ENCODE measurements around the gene RAB10.
"Not testable (repeated sequence)": the region's sequence is repeated elsewhere in the genome, so short reads cannot be mapped to it uniquely, and the experiment has no call there.

The RAB10 gene

DNA sequence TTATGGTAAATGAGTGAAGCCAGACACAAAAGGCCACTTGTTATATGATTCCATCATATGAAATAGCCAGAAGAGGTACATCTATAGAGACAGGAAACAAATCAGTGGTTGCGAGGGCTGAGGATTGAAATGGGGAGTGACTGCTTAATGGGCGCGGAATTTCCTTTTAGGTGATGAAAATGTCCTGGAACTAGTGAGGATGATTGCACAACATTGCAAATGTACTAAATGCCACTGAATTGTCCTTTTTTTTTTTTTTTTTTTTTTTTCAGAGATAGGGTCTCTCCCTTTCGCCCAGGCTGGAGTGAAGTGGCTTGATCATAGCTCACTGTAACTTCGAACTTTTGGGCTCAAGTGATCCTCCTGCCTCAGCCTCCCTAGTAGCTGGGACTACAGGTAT, 123.7 kb downstream of the RAB10 start:
- no peak for DNase-seq (ENCODE audit: low read depth in 2 of 2)

DNA sequence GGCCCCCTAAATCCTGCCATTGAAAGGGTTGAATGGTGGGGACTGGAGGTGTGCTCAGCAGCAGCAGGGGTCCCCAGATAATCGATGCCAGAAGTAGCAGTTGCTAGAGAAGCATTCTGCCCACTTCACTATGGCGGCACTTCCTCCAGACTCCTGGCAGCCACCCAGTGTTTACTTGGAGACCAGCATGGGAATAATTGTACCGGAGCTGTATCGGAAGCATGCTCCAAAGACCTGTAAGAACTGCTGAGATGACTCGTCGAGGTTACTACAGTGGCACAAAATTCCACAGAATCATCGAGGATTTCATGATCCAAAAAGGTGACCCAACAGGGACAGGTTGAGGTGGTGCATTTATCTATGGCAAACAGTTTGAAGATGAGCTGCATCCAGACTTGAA, 128.0 kb downstream of the RAB10 start:
- no peak for DNase-seq (ENCODE audit: low read depth in 2 of 2)

DNA sequence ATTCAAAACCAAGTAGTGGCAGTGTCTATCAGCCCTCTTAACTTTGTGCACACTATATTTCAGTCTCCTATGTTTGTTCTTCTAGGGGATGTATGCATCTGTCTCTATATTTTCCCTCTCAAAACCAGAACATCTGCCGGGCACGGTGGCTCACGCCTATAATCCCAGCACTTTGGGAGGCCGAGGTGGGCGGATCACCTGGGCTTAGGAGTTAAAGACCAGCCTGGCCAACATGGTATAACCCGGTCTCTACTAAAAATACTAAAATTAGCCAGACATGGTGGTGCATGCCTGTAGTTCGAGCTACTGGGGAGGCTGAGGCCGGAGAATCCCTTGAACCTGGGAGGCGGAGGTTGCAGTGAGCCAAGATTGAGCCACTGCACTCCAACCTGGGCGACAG, 129.1 kb downstream of the RAB10 start:
- DNase-seq (ENCODE audit: low read depth in 2 of 2) = no peak

DNA sequence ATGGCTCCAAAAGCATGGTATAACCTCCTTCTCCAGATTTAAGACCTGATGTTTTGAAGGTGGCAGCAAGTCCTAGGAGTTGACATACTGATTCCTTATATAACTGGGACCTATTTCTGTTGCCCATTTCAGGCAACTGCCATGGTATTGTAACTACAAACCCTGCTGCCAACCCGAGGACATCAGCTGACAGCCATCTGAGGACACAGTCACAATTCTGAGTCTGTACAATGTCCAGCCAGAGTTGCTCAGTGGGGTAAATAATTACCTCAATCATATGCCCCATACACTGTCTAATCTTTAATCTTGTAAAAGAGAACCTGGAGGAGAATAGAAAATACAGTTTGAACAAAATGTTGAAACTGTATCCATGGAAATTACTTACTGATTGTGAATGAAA, 130.3 kb downstream of the RAB10 start:
- no peak for DNase-seq (ENCODE audit: low read depth in 2 of 2)

DNA sequence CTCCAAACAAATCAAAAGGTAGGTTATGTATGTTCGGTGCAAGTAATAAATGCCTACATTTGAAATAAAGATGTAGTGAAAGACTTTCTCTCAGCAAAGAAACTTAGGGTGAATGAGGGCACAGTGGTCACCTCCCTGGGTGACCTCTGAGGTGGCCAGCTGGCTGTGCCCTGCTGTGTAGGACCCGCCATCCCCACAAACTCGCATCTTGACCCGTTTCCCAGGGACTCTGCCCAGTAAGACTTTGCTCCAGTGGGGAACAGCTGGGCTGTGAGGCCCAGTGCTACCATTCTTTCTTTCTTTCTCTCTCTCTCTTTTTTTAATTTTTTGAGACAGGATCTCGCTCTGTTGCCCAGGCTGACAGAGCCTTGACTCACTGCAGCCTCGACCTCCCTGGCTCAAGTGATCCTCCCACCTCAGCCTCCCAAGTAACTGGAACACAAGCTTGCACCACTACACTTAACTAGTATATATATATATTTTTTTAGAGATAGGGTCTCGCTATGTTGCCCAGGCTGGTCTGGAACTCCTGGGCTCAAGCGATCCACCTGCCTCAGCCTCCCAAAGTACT, 130.8 kb downstream of the RAB10 start:
- no peak for DNase-seq (ENCODE audit: low read depth in 2 of 2)

DNA sequence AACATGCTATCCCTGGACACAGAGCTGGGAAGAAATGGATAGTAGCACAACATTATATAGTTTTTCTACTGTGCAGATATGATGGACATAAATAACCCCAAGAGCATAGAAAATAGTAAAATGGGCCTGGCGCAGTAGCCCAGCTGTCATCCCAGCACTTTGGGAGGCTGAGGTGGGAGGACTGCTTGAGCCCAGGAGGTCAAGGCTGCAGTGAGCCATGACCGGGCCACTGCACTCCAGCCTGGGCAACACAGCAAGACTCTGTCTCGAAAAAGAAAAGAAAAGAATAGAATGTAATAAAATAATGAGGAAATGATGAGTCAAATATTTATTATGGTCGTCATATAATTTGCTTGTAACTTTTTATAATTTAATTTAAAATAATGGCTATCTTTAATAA, 131.5 kb downstream of the RAB10 start:
- DNase-seq (ENCODE audit: low read depth in 2 of 2) = no peak

DNA sequence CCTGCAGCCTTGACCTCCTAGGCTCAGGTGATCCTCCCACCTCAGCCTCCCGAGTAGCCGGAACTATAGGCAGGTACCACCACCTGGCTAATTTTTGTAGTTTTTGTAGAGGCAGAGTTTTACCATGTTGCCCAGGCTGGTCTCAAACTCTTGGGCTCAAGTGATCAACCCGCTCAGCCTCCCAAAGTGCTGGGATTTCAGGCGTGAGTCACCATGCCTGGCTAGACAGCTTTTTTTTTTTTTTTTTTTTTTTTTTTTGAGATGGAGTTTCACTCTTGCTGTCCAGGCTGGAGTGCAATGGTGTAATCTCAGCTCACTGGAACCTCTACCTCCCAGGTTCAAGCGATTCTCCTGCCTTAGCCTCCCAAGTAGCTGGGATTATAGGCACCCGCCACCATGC, 132.7 kb downstream of the RAB10 start:
- DNase-seq (ENCODE audit: low read depth in 2 of 2) = not testable (repeated sequence)

DNA sequence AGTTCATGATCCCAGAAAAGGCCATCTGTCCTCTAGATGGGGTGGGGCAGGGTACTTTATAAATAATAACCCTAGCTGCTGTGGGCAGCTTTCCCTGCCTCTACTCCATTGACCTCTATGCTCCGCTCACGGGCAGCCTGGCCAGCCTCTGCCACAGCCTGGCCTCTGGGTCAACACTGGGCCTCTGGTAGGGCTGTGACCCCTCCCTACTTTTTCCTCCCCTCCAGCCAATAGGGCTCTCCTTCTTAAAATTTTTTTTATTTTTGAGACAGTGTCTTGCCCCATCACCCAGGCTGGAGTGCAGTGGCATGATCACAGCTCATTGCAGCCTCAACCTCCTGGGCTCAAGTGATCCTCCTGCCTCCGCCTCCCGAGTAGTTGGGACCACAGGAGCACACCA, 134.9 kb downstream of the RAB10 start:
- DNase-seq (ENCODE audit: low read depth in 2 of 2) = no peak

DNA sequence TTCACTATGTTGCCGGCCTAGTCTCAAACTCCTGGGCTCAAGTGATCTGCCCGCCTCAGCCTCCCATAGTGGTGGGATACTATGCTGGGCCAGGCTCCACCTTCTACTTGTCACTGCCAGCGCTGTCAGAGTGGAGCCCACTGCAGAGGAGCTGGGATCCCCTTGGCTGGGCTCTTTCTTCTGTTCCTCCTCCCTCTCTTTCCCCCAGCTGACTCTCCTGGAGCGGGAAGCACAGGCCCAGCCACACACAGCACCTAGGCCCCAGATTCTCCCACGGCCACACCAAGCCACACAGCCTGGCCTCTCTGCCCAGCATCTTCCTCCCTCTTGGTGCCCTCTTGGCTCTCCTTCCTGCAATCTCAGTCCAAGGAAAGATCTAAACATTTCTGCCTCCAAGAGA, 135.3 kb downstream of the RAB10 start:
- DNase-seq (ENCODE audit: low read depth in 2 of 2) = no peak

DNA sequence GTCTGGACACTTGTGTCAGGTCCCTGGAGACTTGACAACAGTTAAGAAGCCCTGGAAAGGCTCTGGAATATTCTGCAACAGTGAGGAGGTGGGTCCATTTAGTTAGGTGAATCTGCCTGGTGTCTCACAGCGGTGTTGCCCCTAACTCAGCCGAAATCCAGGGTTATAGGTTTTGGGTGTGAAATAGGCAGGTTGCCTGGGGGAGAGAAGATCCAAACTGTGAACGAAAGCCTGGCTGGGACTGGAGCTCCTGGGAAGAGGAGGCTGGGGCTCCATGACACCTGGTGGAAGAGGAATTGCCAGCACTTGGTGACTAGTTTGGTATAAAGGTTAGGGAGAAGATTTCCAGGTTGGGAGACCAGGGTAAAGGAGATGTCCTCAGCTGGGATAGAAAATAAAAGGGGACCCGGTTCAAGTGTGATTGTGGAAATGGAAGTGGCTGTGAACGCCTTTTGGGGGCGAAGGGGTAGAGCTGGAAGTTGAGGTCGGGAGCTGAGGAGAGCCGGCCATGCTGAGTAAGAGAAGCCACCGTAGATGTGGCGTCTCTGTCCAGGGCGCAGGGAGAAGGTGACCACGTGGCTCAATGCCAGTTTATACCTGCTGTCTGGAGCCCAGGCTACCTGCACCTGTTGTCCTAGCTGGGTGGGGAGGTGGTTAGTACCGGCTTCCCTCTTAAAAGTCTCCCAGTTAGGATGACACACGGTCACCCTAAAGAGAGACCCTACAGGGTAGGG, 136.0 kb downstream of the RAB10 start:
- no peak for DNase-seq (ENCODE audit: low read depth in 2 of 2)

DNA sequence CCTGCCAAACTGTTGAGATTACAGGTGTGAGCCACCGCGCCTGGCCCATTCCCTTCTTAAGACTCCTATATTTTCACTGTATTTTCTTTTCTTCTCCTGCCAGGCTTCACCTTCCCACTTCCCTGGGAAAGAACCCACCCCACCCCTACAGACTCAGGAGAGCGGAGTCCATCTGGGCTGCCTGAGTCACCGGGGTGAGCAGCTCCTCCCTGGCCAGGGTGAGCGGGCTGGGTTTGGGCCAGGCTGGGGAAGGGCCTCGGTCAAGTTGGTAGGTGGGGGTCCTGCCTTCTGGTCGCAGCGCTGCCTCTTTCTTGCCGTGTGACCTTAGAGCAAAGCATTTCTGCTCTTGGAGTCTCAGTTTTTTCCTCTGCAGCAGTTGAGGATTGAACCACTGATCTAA, 136.9 kb downstream of the RAB10 start:
- no peak for DNase-seq (ENCODE audit: low read depth in 2 of 2)

DNA sequence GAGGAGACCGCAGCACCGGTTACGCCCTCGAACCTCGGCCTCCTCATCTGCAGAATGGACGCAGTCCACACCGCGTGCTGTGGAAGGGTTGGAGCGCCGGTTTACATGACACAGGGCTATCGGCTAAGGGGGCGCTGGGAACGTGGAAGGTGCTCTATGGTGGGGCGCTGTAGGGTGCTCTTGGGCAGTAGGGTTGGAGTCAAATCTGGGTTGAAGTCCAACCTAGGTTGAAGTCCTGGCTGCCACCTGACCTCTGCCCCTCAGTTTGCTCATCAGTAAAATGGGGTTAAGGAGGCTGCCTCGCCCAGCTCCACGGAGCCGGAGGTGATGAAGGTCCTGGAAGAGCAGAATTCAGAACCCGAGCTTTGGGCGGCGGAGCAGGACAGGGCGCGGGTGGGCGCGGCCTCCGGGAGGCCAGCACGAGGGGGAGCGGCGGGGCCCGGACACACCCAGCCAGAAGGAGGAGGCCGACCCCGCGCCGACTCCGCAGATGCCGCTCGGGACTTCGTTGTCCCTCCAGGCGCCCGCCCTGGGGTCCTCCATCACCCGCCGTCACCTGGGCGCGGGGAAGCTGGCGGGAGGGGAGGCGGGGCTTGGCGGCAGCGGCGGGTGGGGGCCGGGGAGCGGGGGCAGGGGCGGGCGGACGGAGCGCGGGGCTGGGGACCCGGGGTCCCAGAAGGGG, 138.4 kb downstream of the RAB10 start:
- DNase-seq (ENCODE audit: low read depth in 2 of 2) = no peak

DNA sequence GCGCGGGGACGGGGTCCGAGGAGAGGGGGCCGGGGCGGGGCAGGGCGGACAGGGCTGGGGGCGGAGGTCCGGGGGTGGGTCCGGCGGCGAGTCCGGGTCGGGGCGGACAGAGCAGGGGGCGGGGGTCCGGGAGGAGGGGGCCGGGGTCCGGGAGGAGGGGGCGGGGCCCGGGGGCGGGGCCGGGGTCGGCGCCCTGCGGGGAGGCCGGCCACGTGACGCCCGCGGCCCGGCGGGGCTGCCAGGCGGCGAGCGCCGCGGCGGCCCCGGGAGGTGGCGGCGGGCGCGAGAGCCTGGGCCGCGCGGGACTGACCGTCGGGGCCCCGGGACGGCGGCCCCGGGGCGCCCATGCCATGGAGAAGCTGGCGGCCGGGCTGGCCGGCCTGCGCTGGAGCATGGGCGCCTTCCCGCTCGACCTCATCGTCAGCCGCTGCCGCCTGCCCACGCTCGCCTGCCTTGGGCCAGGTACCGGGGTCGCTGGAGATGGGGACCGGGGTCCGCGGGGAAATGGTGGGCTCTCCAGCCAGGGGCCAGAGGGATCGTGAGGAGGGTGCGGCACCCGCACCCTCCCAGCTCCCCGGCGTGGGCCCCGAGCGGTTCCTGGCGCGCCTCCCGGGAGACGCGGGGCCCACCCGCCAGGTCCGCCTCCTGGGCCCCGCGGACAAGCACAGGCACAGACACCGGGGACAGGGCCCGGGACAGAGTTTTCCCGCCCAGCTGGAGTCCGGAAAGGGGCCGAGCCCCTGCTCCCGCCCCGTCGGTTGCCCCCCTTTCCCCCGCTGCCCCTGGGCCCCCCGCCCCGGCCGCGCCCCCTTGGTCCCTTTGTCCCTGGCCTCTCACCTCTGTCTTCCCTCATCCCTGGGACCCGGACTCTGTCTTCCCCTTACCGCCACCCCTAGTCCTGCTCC, 139.2 kb downstream of the RAB10 start, which contains the start of gene GAREM2:
Gene GAREM2, plus strand, starts transcription at position 218 of the 905 bp plus-strand sequence. Its CDS starts 133 bp downstream, at position 351.
- DNase-seq (ENCODE audit: low read depth in 2 of 2) = no peak

DNA sequence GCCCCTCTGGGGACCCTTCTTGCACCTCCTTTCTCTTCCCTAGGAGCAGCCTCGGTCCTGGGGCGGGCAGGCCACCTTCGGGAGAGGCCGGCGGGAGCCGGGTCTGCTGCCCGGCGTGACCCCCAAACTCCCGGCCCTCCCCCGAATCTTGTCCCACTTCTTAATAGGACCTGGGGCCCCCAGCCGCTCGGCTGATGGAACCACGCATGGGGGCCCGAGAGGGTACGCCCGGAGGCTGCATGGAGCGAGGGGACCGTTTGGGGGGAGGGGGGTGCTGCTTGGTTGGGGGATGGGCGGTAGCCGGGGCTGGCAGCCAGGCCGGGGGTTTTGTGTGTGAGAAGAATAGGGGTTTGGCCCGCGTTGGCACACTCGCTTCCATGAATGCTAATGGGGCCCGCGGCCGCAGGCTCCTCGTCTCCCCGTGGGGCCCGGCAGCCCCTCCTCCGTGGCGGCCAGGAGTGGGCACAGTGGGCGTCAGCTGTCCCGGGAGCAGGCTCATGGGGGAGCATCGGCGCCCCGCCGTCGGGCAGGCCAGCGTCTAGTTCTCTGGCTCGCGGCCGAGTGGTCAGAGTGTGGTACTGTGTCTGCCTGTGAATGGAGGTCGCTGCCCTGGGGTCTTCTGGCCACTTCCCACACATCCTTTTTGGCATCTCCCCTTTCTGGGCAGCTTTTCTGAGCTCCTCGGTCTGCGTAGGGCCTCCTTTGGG, 140.0 kb downstream of the RAB10 start:
- DNase-seq (ENCODE audit: low read depth in 2 of 2) = no peak

DNA sequence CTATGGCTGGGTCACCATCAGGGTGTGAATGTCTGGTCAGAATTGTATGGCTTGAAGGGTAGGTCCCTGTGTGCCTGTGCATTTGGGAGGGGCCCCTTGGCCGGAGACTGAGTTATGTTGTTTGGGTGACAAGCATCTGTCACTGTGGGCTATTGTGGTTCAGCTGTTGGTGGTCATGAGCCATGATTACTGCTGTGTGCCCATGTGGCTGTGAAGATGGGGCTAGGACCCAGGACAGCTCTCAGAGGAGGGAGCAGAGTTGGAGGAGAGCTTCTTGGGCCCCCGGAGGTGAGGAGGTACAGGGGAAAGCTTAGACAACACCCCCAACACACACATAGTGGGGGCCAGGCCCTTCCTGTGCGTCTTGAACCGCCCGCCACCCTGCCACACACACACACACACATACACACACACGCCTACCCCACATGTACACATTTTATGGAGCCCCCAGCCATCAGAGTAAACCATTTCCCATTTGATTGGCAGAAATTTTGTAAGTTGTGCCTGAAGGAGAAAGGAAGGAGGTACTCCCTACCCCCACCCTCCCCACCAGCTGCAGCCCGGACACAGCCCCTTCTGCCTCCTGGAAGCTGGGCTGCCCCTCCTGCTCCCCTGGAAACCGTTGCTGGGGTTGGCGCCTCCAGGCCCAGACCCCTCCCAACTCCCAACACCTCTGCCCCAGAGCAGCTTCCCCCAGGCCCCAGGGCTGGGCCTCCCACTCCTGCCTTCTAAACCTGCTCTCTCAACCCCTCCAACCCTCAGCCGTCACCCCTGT, 141.0 kb downstream of the RAB10 start:
- no peak for DNase-seq (ENCODE audit: low read depth in 2 of 2)

DNA sequence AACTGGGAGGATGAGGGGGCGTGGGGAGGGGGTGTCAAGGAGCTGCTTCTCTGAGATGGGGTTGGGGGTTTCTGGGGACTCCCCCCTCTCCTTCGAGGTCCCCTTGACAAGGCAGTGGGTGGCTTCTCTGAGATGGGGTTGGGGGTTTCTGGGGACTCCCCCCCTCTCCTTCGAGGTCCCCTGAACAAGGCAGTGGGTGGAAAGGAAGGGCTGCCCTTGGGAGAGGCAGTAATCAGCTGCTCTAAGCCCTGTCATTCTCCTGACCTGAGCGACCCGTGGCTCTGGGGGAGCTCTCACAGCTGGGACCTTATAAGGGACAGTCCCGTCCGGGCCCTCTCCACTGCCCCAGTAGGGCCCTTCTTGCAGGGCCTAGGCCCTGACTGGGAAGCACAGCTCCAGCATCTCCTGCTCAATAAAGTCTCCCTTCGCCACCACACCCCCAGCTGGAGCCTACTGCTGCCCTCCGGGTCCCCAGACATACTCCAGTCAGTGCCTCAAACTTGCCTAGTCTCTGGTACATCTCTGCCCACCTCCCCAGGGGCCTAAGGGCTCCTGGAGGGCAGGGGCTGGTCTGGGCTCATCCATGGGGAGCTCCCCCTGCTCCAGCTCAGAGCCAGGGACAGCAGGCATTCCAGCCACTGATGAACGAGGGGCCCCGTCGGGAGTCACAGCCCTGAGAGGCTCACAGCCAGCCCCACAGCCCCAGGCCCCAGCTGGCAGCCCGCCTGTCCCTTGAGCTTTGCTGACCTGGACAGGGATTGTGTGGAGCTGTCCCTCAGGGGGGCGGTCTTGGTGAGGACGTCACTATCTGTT, 141.8 kb downstream of the RAB10 start:
- no peak for DNase-seq (ENCODE audit: low read depth in 2 of 2)

DNA sequence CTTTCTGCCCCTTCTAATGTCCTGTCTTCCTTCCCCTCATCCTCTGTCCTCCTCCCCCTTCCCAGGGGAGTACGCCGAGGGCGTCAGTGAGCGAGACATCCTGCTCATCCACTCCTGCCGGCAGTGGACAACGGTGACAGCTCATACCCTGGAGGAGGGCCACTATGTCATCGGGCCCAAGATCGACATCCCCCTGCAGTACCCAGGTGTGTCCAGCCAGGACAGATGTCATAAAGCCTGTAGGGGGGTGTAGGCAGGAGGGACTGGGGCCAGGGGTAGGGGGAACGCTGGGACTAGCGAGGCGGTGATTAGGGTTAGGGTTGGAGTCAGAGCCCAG, 142.4 kb downstream of the RAB10 start:
- no peak for DNase-seq (ENCODE audit: low read depth in 2 of 2)

DNA sequence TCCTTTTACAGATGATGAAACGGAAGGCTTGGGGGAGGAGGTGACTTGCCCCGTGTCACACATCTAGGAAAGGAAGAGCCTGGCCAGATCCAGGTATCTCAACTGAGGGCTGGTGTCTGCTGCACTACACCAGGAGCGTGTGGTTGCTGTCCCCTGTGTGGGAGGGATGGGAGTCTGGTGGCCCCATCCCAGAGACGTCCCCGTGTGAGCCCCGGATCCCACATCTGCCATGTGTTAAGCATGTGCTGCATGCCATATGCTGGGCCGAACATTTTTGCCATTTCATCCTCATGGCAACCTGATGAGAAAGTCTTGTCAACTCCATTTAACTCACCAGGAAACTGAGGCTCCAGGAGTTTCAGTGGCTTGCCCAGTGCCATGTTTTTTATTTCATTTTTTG, 143.2 kb downstream of the RAB10 start:
- DNase-seq (ENCODE audit: low read depth in 2 of 2) = no peak

DNA sequence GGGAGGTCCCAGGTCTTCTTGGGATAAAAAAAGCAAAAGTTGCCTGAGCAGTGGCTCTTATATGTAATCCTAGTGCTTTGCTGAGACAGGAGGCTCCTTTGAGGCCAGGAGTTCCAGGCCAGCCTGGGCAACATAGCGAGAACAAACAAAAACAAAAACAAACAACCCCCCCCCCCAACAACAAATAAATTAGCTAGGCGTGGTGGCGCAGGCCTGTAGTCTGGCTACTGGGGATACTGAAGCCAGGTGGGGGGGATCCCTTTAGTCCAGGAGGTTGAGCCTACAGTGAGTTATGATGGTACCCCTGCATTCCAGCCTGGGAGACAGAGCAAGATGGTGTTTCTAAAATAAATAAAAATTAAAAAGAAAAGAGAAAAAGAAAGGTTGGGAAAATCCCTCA, 144.4 kb downstream of the RAB10 start:
- DNase-seq (ENCODE audit: low read depth in 2 of 2) = no peak

Measured in activated CD8-positive, alpha-beta memory T cell treated with anti-CD3 and anti-CD28 coated beads for 4 hours (primary cell).